Measurements from ENCODE around the gene AK3.

The AK3 gene

GRCh38 chr9:4706971-4707622 is 33.9 kb downstream of the AK3 start:
- no peak overlapping the region for H3K4me3 ChIP-seq (ENCODE audit: low read depth, low read length)
- no peak for DNase-seq (ENCODE audit: low read depth)
- no peak for TF ChIP-seq CTCF (IDR thresholded peaks at IDR 0.05; ENCODE audit: control insufficient read depth, extremely low read depth, insufficient read depth)

- H3K4me3 ChIP-seq (ENCODE audit: low read depth, low read length), result no peak overlapping the region
- TF ChIP-seq CTCF (IDR thresholded peaks at IDR 0.05; ENCODE audit: control insufficient read depth, extremely low read depth, insufficient read depth), result no peak
- DNase-seq (ENCODE audit: low read depth), result no peak
Observed at GRCh38 chr9:4706021-4706420, 35.0 kb downstream of the AK3 start.

GRCh38 chr9:4704129-4704528 is 36.9 kb downstream of the AK3 start:
- H3K4me3 ChIP-seq (ENCODE audit: low read depth, low read length), result no peak overlapping the region
- no peak for DNase-seq (ENCODE audit: low read depth)
- TF ChIP-seq CTCF (IDR thresholded peaks at IDR 0.05; ENCODE audit: control insufficient read depth, extremely low read depth, insufficient read depth), result no peak

GRCh38 chr9:4701526-4701925 is 39.5 kb downstream of the AK3 start:
- no peak for TF ChIP-seq CTCF (IDR thresholded peaks at IDR 0.05; ENCODE audit: control insufficient read depth, extremely low read depth, insufficient read depth)
- no peak overlapping the region for H3K4me3 ChIP-seq (ENCODE audit: low read depth, low read length)
- no peak for DNase-seq (ENCODE audit: low read depth)

GRCh38 chr9:4700932-4701331 is 40.1 kb downstream of the AK3 start:
- no peak for TF ChIP-seq CTCF (IDR thresholded peaks at IDR 0.05; ENCODE audit: control insufficient read depth, extremely low read depth, insufficient read depth)
- no peak for DNase-seq (ENCODE audit: low read depth)
- no peak overlapping the region for H3K4me3 ChIP-seq (ENCODE audit: low read depth, low read length)

- TF ChIP-seq CTCF (IDR thresholded peaks at IDR 0.05; ENCODE audit: control insufficient read depth, extremely low read depth, insufficient read depth), result no peak
- DNase-seq (ENCODE audit: low read depth), result no peak
- no peak overlapping the region for H3K4me3 ChIP-seq (ENCODE audit: low read depth, low read length)
Observed at GRCh38 chr9:4700091-4700490, 40.9 kb downstream of the AK3 start.

- H3K4me3 ChIP-seq (ENCODE audit: low read depth, low read length), result no peak overlapping the region
- no peak for DNase-seq (ENCODE audit: low read depth)
Observed at GRCh38 chr9:4691795-4692194, 49.2 kb downstream of the AK3 start.

More at GRCh38 chr9:4691795-4692194, 49.2 kb downstream of the AK3 start:
- no peak for TF ChIP-seq CTCF (IDR thresholded peaks at IDR 0.05; ENCODE audit: control insufficient read depth, extremely low read depth, insufficient read depth)

Measured in LNCaP clone FGC (cell line).